Endothelial cell of hepatic sinusoid (primary cell): ENCODE measurements around the gene DDAH2.

Experiments
- in situ Hi-C: cut with HindIII; loops from 2 replicates; pipeline ENCODE4 v1.10.0; 2017; ENCODE audit warnings: low sequenced_read_pairs

DDAH2 gene, protein sequence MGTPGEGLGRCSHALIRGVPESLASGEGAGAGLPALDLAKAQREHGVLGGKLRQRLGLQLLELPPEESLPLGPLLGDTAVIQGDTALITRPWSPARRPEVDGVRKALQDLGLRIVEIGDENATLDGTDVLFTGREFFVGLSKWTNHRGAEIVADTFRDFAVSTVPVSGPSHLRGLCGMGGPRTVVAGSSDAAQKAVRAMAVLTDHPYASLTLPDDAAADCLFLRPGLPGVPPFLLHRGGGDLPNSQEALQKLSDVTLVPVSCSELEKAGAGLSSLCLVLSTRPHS

DNA sequence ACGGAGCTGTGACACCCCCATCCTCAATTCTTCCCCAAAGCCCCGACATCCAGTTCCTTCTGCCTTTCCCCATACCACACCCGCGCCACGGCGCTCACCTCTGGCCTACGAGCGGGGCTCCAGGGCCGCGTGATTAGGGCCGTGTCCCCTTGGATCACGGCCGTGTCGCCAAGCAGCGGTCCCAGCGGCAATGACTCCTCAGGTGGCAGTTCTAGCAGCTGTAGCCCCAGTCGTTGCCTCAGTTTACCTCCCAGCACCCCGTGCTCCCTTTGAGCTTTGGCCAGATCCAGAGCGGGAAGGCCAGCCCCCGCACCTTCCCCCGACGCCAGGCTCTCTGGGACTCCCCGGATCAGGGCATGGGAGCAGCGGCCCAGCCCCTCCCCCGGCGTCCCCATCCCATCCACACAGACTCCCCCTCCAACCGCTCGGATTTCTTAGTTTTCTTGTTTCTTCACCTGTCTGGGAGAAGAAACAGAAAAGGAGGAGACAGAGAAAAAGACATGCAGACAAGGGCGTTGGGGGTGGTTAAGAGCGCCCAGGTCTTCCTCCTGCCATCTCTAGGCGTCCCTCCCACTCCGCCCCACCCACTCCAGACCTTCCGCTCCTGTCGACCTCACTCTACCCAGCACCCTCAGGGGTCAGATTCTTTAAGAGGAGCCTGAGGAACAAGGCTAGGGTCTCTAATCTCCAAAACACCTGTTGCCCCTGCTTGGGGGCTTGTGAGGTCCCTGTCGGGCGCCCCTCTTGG lies at the start of gene DDAH2:
Gene DDAH2, minus strand, starts transcription at position 533 of the 748 bp plus-strand sequence. Its CDS starts 138 bp downstream, at position 395.
- in situ Hi-C loops, result no loop called here

DNA sequence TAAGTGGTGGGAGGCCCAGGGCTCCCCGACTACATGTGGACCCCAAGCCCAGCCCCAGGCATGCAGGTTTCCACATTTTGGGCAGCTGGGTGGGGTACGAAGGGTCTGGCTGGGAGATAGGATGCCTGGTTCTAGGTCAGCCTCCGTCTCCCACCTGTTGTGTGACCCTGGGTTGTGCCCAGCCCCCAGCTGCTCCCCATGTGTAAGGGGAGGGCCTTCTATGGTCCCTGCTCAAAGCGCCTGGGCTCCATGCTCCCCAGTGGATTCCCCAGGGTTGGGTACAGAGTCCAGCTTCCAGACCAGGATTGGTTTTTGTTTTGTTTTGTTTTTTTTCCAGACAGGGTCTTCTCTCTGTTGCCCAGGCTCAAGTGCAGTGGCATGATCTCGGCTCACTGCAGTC lies 49.1 kb upstream of the DDAH2 start:
- in situ Hi-C loops, result no loop called here

DNA sequence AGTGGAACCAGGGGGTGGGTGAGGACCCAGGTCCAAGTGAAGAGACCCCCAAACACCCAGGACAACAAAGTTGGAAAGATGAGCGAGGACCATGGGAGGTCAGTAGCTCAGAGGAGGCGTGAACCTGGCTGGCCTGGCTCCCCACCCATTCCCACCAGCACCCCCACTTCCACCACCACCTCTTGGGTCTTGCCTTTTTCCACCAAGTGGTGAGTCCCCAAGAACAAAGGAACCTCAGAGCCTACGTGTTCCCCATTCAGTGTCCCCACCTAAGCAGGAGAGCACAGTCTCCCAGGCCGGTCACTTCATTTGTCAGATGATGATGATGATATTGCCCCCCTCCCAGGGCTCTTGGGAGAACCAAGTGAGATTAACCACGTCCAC lies 48.6 kb upstream of the DDAH2 start:
- in situ Hi-C loops, result no loop called here

DNA sequence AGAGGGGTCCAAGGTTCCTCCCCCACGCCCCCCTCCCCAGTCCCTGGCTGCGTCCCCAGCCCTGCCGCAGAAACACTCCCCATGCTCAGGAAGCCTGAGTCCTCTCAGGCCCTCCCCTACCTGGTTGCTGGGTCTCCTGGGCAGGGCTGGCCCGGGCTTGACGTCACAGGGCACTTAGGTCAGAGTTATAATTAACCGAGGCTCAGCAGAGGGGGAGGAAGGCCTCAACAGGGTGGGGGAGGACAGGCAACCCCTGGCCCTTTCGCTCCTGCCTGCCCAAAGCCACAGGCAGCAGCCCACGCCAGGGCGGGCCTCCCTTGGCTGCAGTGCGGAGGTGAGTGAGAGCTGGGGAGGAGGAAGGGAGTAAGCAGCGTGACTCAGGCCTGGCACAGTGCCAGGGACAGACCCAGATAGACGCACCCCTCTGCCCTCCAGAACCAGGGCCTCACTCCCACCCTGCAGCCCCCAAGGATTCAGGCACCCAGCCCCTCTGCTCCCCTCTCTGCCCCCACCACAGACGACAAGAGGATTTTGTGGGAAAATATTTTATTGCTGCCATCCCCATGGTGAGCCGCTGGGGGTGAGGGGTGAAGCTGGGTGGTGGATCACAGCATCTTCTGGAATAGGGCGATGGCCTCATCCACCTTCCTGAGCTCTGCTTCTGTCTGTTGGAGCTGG lies 48.0 kb upstream of the DDAH2 start, which contains the start of gene VWA7:
Gene VWA7, minus strand, starts transcription at position 340 of the 678 bp plus-strand sequence. CDS start 549 bp downstream, outside the sequence.
- in situ Hi-C loops, result no loop called here

DNA sequence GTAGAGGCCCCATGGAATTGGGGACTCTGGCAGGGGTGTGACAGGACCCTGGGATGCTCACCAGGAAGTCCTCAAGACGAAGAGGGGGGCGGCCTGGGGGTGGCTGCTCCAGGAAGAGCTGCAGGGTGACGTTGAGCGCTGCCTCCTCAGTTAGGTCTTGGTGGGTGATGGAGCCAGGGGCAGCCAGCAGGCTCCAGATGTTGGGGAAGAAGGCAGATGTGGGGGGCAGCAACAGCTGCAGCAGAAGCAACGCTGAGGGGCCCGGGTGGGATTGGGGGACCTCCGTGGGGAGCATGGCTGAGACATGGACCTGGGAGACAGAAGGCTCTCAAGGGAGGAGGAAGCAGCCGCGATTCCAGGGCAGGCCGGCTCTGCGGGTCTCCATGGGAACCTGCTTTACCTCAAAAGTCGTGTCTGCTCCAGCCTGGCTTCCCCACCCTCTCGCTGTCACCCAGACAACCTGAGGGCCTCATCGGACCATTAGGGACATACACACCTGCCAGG lies 47.4 kb upstream of the DDAH2 start:
- in situ Hi-C loops, result no loop called here

DNA sequence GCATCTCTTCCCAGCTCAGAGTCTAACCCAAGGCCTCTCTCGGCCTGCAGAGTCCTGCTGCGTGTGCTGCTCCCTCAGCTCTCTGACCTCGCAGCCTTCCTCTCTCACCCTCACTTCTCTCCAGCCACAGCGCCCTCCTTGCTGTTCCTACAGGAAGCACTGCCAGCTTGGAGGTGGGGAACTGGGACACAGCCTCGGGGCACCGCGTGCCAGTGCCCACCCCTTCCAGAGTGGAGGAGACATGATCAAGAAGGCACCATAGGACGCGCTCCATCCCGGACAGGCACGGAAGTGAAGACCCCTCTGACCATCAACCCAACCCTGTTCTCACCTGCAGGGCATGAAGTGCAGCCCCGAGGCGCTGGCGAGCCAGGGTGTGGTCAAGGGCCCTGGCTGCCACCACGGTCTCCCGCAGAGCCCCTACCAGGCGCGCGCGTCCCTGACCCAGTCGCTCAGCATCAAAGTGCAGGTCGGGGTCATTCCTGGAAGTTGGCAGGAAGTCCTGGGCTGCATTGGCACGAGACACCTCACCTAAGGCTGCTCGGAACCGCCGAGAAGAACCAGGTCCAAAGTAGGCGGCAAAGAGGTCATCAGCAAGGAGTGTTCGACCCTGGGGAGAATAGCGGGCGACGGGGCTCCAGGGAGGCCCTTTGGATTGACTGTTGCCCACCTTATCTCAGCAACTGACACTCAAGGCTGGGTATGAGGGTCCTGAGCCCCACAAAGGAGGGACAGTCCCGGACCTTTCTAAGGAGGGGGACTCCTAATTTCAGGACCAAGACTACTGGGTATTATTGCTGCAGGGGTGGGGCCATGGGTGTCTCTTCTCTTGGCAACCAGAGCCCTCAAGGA lies 46.8 kb upstream of the DDAH2 start:
- in situ Hi-C loops, result no loop called here

DNA sequence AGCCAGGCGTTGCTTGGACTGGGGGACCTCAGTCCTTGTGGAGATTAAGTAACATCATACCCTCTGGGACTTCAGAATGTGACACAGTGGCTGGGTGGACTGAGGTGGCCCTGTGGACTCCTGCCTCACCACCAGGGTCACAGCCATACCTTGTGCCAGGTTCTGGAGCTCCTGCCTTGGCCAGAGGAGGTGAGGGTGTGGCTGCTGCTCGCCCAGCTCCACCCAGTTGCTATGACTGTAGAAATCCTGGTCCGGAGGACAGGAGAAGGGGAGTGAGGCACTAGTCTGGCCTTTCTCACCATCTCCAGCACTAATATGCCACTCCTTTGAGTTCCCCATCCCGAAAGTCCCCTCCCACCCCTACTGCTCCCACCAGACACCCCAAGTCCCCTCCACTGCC lies 46.1 kb upstream of the DDAH2 start:
- in situ Hi-C loops, result no loop called here

DNA sequence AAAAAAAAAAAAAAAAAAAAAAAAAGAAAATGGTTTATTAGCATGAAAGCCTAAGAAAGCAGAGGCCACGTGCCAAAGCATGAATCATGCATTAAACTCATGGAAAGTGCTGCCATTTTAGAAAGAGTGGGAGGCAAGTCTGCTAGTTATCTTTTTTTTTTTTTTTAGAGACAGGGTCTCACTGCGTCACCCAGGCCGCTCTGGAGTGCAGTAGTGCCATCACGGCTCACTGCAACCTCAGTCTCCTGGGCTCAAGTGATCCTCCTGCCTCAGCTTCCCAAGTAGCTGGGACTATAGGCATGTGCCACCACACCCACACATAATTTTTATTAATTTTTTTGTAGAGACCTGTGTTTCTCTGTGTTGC lies 42.9 kb upstream of the DDAH2 start:
- in situ Hi-C loops, result loop anchor here (5.0 kb wide), 1 partner anchor 35 kb away; the partner anchor contains the start of gene LSM2

DNA sequence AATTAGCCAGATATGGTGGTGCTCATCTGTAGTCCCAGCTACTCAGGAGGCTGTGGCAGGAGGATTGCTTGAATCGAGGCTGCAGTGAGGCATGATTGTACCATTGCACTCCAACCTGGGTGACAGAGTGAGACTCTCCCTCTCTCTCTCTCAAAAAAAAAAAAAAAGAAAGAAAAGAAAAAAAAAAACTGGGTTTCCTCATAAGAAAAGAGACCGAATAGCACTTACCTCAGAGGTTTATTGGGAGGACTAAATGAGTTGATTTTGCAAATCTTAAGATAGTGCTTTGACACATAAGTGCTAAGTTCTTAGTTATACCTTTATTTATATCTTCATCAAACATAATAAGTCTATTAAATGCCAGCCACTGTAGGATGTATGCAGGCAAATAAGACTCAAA lies 41.8 kb upstream of the DDAH2 start:
- in situ Hi-C loops, result loop anchor here (5.0 kb wide), 1 partner anchor 36 kb away; the partner anchor contains the start of gene LSM2

DNA sequence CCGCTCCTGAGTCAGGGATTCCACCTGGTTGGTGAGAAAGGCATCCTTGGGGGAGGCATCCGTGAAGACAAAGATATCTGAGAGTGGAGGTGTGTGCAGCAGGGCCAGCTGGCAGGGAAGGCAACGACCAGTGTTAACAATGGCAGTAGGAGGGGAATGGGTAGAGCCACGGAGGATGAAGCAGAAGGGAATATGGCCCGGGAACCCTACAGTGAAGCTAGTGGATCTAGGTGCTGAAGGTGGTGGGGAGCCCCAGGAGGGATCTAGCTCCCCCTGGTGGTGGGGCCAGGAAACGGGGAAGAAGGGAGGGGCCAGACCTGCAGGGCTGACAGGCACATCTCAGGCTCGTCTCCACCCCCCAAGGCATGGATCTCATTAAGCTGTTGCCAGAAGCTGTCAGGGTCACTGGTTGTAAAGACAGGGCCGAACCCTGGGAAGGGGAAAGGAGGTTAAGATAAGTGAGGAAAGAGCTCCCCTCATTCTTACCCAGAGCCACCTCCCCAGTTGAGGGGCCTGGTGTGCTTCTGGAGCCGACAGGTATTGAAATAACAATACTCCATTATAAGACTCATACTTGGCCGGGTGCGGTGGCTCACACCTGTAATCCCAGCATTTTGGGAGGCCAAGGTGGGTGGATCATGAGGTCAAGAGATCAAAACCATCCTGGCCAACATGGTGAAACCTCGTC lies 40.7 kb upstream of the DDAH2 start:
- in situ Hi-C loops, result loop anchor here (5.0 kb wide), 1 partner anchor 37 kb away; the partner anchor contains the start of gene LSM2

DNA sequence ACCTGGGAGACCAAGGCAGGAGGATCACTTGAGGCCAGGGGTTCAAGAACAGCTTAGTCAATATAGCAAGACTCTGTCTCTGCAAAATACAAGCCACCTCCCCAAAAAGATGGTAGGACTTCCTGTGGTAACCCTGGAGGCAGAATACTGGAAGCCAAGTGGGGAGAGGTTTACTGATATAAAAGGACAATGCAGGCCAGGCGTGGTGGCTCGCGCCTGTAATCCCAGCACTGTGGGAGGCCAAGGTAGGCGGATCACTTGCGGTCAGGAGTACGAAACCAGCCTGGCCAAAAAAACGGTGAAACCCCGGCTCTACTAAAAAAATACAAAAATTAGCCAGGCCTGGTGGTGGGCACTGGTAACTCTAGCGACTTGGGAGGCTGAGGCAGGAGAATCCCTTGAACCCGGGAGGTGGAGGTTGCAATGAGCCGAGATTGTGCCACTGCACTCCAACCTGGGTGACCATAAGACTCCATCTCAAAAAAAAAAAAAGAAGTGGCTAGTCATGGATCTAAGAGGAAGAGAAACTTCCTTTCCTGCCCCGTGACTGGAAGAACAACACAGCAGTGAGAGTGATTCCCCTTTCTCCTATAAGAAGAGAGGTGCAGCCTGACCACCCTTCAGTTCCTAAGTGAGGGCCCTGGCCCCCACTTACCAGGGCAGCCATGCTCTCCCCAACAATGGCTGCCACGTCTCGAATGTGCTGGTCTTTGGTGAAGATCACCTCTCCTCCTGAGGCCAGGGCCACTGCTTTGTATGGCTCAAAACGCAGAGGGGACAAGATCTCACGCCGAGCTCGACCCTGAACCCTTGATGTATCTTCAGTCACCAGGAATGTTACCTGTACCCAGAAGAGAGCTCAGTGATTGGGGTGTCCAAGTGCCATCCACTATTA lies 39.5 kb upstream of the DDAH2 start:
- in situ Hi-C loops, result no loop called here

DNA sequence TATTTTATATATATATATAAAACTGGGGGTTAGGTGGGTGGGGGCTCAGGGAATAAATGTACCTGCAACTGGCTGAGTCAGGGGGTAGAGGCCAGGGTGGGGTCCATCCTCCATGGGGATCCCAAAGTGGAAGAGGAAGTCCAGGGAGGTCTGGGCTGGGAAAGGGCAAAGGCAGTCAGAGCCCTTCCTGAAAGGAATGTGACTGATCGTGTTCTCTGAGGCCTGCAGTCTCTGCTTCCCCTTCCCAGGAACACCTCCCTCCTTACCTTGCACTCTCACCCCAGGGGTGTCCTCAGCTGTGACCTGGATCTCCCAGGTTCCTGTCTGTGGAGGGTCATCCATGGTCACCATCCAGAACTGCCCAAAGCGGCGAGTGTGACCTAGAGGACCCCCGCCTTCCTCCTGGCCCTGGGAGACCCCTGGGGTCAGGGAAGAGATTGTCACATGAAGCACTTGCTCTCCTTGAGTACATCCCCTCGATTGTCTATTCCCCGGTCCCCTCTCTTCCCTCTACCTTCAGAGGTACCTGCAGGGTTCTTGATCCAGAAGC lies 38.1 kb upstream of the DDAH2 start:
- in situ Hi-C loops, result no loop called here

DNA sequence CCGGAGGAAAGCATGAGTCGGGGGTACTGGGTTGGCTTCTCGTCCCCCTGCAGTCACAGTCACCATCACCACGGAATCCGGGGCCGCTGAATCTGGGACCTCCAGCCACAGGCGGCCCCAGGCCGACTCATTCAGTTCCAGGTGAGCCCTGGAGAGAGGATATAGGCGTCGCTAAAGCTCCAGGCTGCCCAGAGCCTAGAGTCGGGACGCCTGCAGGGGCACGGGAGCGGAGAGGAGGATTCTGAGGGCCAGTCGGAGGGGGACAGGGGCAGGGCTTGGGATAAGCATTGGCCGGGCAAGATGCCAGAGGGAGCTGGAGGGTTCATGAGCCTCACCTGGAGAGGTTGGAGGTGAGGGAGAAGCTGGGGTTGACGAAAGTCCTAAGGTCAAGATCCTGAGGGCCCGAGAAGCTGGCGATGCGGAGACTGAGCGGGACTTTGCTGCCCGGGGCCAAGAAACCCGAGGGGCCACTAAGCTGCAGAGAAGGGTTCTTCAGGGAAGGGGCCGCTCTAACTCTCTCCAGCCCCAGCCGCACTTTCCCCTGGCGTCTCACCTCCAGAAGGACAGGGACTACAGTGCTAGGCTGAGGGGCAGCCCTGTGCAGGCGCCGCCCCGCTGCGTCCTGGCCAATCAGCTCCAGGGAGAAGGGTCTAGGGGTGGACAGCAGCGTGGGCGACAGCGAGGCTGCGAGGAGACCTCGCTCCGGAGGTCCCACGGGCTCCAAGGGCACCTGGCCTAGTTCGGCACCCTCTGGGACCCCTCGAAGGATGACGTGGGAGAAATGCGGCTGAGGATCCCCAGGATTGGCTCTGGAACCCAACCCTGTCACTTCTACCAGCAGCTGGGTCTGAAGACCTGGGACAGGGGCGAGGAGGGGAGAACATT lies 37.1 kb upstream of the DDAH2 start:
- in situ Hi-C loops, result no loop called here

DNA sequence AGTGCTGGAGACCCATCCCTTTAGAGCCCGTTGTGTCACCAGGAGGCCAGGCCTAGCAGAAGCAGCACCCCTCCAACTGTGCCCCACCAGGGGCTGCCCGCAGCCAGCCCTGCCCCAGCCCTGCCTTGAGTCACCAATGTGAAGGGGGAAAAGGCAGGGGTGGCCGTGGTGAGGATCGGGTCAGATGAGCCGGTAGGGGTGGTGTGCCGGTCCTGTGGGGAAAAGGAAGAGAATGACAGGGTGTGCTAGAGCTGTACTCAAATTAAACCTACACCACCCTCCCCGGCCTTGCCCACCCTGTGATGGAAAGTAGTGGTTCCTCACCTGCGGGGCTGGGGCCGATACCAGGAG lies 36.4 kb upstream of the DDAH2 start:
- in situ Hi-C loops, result no loop called here

DNA sequence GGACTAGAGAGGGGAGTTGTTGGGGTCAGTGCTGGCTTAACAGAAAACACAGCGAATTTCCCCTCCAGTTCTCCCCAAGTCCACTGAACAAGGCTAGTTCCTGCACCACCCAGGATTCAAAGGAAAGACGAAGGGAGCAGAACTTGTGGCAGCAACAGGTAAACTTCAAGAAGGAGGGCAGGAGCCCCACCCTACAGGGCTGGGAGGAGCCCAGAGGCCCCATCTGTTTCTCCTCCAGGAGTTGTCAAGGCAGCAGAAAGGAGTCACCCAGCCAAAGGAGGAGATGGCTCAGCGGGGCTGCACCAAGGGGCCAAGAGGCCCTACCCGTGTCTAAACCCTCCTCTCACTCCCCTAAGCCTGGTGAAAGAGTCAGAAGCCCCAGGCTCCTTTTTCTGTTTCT lies 35.1 kb upstream of the DDAH2 start:
- in situ Hi-C loops, result no loop called here

DNA sequence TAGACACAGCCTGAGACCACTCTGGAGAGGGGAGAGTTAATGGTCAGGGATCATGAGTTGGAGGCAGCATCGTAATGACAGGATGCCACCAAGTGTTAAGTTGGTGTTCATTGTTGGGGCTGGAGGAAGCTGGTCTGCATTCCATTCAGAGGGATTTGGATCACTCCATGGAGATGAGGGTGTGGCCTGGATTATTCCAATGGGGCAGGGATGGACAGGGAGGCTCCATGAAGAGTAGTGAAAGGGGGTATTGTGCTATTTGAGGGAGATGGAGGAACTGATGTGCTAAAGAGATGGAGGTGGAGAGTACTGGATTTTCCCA lies 34.5 kb upstream of the DDAH2 start:
- in situ Hi-C loops, result no loop called here

DNA sequence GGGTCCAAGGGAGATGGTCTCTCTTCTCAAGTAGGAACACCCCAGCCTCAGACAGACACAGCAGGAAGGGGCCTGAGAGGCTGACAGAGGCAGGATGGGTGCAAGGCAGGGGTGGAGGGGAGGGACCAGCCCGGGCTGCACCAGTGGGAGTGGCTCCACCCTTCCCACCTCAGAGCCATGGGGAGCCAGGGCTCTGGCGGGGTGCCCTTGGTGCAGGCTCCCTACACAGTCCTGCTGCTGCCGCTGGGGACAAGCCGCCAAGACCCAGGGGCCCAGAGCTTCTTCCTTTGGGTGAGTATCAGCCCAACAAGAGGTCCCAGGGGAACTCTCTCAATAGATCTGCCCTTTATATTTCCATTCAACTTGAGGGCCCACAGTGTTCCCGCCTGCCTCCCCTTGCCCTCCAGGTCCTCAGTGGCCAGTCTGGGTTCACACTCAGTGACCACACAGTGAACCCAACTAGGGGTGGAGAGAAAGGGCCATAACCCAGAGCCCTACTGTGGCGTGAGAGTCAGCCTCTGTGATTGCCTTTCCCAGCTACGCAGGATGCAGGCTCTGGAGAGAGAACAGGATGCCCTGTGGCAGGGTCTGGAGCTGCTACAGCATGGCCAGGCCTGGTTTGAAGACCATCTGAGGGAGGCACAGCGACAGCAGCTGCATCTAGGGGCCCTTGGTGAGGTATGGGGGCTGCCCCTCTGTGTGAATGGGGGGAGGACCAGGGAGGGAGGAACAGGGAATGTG lies 33.9 kb upstream of the DDAH2 start:
- in situ Hi-C loops, result no loop called here
